Activated effector memory CD4-positive, alpha-beta T cell treated with Interleukin-2 at 50 U/mL for 16 hours (primary cell): ENCODE results near the gene DCAF5.
"Not testable (repeated sequence)": the region's sequence is repeated elsewhere in the genome, so short reads cannot be mapped to it uniquely, and the experiment has no call there.

ENCODE experiments used
- DNase-seq: peaks from one replicate; pipeline ENCODE4 v3.0.0-alpha.2; 2020

DCAF5 gene

GRCh38 chr14:69096246-69096645, 56.7 kb downstream of the DCAF5 start:
- no peak for DNase-seq

- DNase-seq, result no peak
Measured at GRCh38 chr14:69094481-69094880, 58.4 kb downstream of the DCAF5 start.

- no peak for DNase-seq
Measured at GRCh38 chr14:69093631-69094421, 59.1 kb downstream of the DCAF5 start.

GRCh38 chr14:69092840-69093422, 60.0 kb downstream of the DCAF5 start:
- no peak for DNase-seq

GRCh38 chr14:69091695-69092094, 61.2 kb downstream of the DCAF5 start:
- DNase-seq, result no peak

- DNase-seq, result no peak
Measured at GRCh38 chr14:69091006-69091405, 61.9 kb downstream of the DCAF5 start.

- no peak for DNase-seq
Measured at GRCh38 chr14:69090187-69090789, 62.6 kb downstream of the DCAF5 start.

- no peak for DNase-seq
Measured at GRCh38 chr14:69089046-69089445, 63.9 kb downstream of the DCAF5 start.

GRCh38 chr14:69088586-69088985, 64.3 kb downstream of the DCAF5 start:
- no peak for DNase-seq

- DNase-seq, result no peak
Measured at GRCh38 chr14:69087061-69087461, 65.9 kb downstream of the DCAF5 start.

- no peak for DNase-seq
Measured at GRCh38 chr14:69086537-69086936, 66.4 kb downstream of the DCAF5 start.

- DNase-seq, result no peak
Measured at GRCh38 chr14:69084023-69084422, 68.9 kb downstream of the DCAF5 start.

GRCh38 chr14:69083181-69083580, 69.7 kb downstream of the DCAF5 start:
- no peak for DNase-seq

GRCh38 chr14:69081271-69081670, 71.6 kb downstream of the DCAF5 start:
- DNase-seq, result no peak

- no peak for DNase-seq
Measured at GRCh38 chr14:69079747-69080146, 73.2 kb downstream of the DCAF5 start.

- DNase-seq, result no peak
Measured at GRCh38 chr14:69079188-69079742, 73.7 kb downstream of the DCAF5 start.

- no peak for DNase-seq
Measured at GRCh38 chr14:69077841-69078240, 75.1 kb downstream of the DCAF5 start.

GRCh38 chr14:69077185-69077584, 75.7 kb downstream of the DCAF5 start:
- not testable (repeated sequence) for DNase-seq

- no peak for DNase-seq
Measured at GRCh38 chr14:69076341-69076740, 76.6 kb downstream of the DCAF5 start.

- DNase-seq, result no peak
Measured at GRCh38 chr14:69073915-69074314, 79.0 kb downstream of the DCAF5 start.

- no peak for DNase-seq
Measured at GRCh38 chr14:69073429-69073828, 79.5 kb downstream of the DCAF5 start.

- DNase-seq, result no peak
Measured at GRCh38 chr14:69072584-69072983, 80.3 kb downstream of the DCAF5 start.

GRCh38 chr14:69068744-69069421, 84.0 kb downstream of the DCAF5 start:
- no peak for DNase-seq
